BLaER1 (cell line): ENCODE results near the gene ATP6V1F.

Source experiments
- H3K27ac ChIP-seq: shearing (Covaris generic); formaldehyde crosslinking; 2 replicates; pipeline ENCODE4 v1.8.1; 2022
- H3K27me3 ChIP-seq: shearing (Covaris generic); formaldehyde crosslinking; 2 replicates; pipeline ENCODE4 v1.8.1; 2022
- H3K36me3 ChIP-seq: shearing (Covaris generic); formaldehyde crosslinking; 2 replicates; pipeline ENCODE4 v1.8.1; 2022
- H3K4me1 ChIP-seq: shearing (Covaris generic); formaldehyde crosslinking; 2 replicates; pipeline ENCODE4 v1.8.1; 2022
- H3K4me2 ChIP-seq: shearing (Covaris generic); formaldehyde crosslinking; 2 replicates; pipeline ENCODE4 v1.8.1; 2022
- H3K4me3 ChIP-seq: shearing (Covaris generic); formaldehyde crosslinking; 2 replicates; pipeline ENCODE4 v1.8.1; 2022
- H3K9ac ChIP-seq: shearing (Covaris generic); formaldehyde crosslinking; 2 replicates; pipeline ENCODE4 v1.8.1; 2022
- H3K9me3 ChIP-seq: shearing (Covaris generic); formaldehyde crosslinking; 2 replicates; pipeline ENCODE4 v1.8.1; 2022
- H4K20me1 ChIP-seq: shearing (Covaris generic); formaldehyde crosslinking; 2 replicates; pipeline ENCODE4 v1.8.1; 2022
- Cebpa-rat ChIP-seq: shearing (Covaris generic); IDR thresholded peaks from 2 replicates; pipeline ENCODE4 v1.8.1; 2022

ATP6V1F gene

DNA sequence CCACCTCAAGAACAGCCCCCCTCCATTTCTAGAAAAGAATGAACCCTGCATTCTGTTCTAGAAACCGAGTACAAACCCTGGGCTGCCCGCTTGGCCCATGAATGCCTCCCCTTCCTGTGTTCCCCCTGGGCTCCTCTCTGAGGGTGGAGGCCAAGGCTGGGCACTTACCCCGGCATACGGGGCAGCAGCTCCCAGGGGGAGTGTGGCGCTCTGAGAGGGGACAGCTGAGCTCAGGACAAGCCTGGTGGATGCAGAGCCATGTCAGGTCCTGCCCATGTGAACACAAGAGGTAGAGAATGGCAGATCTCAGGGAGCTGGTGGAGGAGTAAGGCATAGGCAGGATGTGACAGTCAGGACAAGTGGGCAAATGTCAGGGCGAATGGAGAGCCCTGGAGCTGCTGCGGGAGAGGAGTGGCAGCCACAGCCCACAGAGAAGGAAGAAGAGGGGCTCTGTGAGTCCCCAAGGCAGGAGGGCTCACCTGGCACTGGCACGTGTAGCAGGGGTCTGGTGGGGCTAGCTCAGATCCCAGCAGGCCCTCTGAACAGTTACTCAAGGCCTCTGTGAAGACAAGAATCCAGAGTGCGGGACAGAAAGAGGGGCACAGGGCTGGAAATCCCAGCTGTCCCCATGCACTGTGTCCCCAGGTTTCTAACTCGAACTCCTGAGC is 18.9 kb downstream of the ATP6V1F start:
- Histone ChIP-seq H3K9ac (no peak overlapping the region), H3K27ac (no peak overlapping the region), H3K27me3 (no peaks in the 10 kb centered on the region), H3K36me3 (no peaks in the 10 kb centered on the region), H3K9me3 (no peaks in the 10 kb centered on the region), H3K4me3 (no peak overlapping the region), H3K4me1 (peaks cover 24% of the 10 kb centered on the region), H4K20me1 (no peaks in the 10 kb centered on the region), H3K4me2 (no peak overlapping the region)
- no peak for TF ChIP-seq Cebpa-rat

GRCh38 chr7:128882134-128882533 is 19.5 kb downstream of the ATP6V1F start:
- no peak for TF ChIP-seq Cebpa-rat
- no peaks in the 10 kb centered on the region for H3K36me3 ChIP-seq
- no peaks in the 10 kb centered on the region for H4K20me1 ChIP-seq
- H3K4me2 ChIP-seq: no peak overlapping the region
- no peak overlapping the region for H3K9ac ChIP-seq
- no peaks in the 10 kb centered on the region for H3K9me3 ChIP-seq
- H3K4me3 ChIP-seq: no peak overlapping the region
- H3K27me3 ChIP-seq: no peaks in the 10 kb centered on the region
- peaks cover 19% of the 10 kb centered on the region for H3K4me1 ChIP-seq
- no peak overlapping the region for H3K27ac ChIP-seq

DNA sequence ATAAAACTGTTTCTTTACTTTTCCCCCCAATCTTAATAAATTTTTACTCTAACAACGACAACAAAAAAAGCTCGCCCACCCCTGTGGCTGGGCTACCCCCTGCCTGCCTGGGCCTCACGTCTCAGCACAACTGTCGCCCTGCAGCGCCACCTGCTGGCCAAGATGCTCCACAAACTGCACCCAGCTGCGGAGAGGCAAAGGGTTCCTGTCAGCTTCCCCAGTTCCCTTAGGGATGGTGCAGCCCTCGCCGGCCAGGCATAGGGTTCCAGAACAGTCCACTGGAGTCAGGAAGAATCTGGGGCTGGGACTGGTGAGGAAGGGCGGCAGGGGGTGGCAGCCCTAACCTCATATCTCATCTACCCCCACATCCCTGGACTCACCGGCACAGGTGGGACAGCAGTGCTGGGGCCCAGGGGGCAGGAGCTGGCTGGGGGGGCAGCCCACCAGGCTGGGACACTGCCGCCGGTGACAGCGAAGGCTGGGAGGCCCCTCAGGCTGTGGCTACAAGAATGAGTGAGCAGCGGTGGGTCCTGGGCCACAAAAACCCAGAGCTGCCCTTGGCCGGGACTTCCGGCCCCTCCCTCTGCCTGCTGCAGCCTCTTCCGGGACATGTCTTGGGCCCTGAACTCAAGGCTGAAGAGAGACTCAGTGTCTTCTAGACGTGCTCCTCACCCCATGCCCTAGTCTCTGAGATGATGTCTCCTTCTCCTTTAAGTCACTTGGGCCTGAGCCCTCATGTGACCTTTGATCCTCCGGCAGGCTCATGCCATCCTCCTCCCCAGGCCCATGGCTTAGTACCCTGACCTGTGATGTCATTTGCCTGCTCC is 21.2 kb downstream of the ATP6V1F start:
- Histone ChIP-seq H3K4me2 (peak overlapping the region; percentile 64), H3K27me3 (peaks cover 11% of the 10 kb centered on the region), H3K9ac (no peak overlapping the region), H3K27ac (peak overlapping the region; percentile 54; the same call in 1 of the 2 replicates), H3K4me3 (peak overlapping the region; percentile 37), H3K4me1 (peaks cover 9% of the 10 kb centered on the region), H3K9me3 (no peaks in the 10 kb centered on the region), H3K36me3 (no peaks in the 10 kb centered on the region), H4K20me1 (no peaks in the 10 kb centered on the region)
- no peak for TF ChIP-seq Cebpa-rat

GRCh38 chr7:128884561-128885369 is 22.1 kb downstream of the ATP6V1F start:
- TF ChIP-seq Cebpa-rat: no peak
- Histone ChIP-seq H3K9ac (no peak overlapping the region), H3K4me2 (peak overlapping the region; percentile 64; the same call in 1 of the 2 replicates), H3K4me3 (no peak overlapping the region), H3K27ac (no peak overlapping the region), H3K4me1 (peaks cover 9% of the 10 kb centered on the region), H4K20me1 (no peaks in the 10 kb centered on the region), H3K36me3 (no peaks in the 10 kb centered on the region), H3K27me3 (peaks cover 20% of the 10 kb centered on the region), H3K9me3 (no peaks in the 10 kb centered on the region)

GRCh38 chr7:128885370-128886187 is 22.9 kb downstream of the ATP6V1F start:
- H3K9ac ChIP-seq: no peak overlapping the region
- peaks cover 29% of the 10 kb centered on the region for H3K27me3 ChIP-seq
- H4K20me1 ChIP-seq: no peaks in the 10 kb centered on the region
- no peak overlapping the region for H3K27ac ChIP-seq
- H3K9me3 ChIP-seq: no peaks in the 10 kb centered on the region
- H3K36me3 ChIP-seq: no peaks in the 10 kb centered on the region
- no peak overlapping the region for H3K4me3 ChIP-seq
- H3K4me2 ChIP-seq: no peak overlapping the region
- peaks cover 9% of the 10 kb centered on the region for H3K4me1 ChIP-seq
- TF ChIP-seq Cebpa-rat: no peak

DNA sequence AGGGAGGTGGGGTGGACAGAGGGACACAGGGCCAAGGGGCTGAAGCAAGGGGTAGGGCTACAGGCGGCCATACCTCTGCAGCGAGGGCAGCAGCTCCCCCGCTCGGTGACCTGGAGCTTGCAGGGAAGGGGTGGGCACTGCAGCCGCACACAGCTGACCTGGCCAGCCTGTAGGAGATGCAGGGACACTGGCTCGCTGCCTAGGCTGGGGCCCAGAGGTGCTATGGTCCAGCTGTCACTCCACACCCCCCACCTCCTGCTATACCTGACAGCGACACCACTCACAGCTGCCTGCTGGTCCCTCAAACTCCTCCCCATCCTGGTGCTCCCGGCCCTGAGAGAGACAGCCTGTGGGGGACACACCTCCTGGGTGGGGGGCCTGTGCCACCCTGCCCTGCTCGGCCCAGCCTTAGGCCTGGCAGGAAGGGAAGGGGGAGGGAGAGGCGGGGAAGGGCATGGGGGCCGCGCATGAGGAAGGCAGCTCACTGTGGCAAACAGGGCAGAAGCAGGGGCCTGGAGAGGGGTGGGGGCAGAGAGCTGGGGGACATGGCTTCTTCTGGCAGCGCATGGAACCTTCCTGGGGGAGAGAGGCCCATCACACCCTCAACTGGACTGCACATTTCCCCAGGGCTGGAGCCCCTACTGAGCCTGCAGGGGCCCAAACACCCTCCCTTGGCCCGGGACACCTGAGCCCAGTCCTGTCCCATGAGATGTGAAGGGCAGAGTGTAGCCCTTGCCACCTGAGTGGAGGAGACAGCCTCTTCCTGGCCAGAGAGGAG is 23.9 kb downstream of the ATP6V1F start:
- Histone ChIP-seq H3K27me3 (peaks cover 39% of the 10 kb centered on the region), H3K4me1 (peaks cover 9% of the 10 kb centered on the region), H3K4me2 (no peak overlapping the region), H3K4me3 (no peak overlapping the region), H3K27ac (no peak overlapping the region), H3K9me3 (no peaks in the 10 kb centered on the region), H3K36me3 (no peaks in the 10 kb centered on the region), H4K20me1 (no peaks in the 10 kb centered on the region), H3K9ac (no peak overlapping the region)
- TF ChIP-seq Cebpa-rat: no peak

DNA sequence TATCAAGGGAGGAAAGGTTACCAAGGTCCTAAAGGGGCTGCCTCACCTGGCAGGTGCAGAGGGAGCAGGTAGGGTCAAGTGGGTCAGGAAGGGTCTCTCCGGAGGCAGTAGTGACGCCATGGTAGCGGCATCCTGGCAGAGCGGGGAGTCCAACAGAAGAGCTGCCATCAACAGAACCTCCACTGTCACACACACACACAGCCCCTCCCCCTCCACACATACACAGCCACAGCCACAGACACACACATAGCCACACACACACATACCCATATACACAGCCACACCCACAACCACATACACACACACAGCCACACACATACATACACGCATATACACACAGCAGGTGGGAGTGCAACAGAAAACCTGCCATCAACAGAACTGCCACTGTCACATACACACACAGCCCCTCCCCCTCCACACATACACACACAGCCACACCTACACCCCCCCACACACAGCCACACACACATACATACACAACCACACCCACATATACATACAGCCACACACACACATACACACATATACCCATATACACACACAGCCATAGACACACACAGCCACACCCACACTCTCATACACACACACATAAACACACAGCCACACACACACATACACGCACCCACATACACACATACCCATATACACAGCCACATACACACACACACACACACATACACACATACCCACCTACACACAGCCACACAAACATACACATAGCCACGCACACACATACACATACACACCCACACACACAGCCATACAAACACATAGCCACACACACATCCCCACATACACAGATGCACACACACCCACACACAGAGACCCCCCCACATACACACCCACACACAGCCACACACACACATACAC is 24.7 kb downstream of the ATP6V1F start:
- Histone ChIP-seq H4K20me1 (no peaks in the 10 kb centered on the region), H3K9me3 (no peaks in the 10 kb centered on the region), H3K36me3 (no peaks in the 10 kb centered on the region), H3K9ac (no peak overlapping the region), H3K4me2 (no peak overlapping the region), H3K27ac (no peak overlapping the region), H3K4me3 (no peak overlapping the region), H3K4me1 (peaks cover 9% of the 10 kb centered on the region), H3K27me3 (peaks cover 45% of the 10 kb centered on the region)
- no peak for TF ChIP-seq Cebpa-rat
